H1 (cell line): ENCODE data around the gene ADGRB3. TPM values are rescaled to one million over a fixed set of nuclear protein-coding genes. Genes with fewer than 3 reads are reported as not detected.

ENCODE experiments used
- CTCF ChIA-PET: fragments of 300-600 bp; sonication (Branson Sonifier 250); formaldehyde crosslinking; loops from one replicate; lab custom pipeline; 2021; ENCODE audit not compliant: partially characterized antibody; lab: Charles Lee
- POLR2A ChIA-PET: fragments of 300-600 bp; sonication (Branson Sonifier 250); formaldehyde crosslinking; loops from one replicate; lab custom pipeline; 2021; ENCODE audit warnings: inconsistent platforms; ENCODE audit not compliant: partially characterized antibody; lab: Charles Lee
- DNase-seq, 2 experiments: peaks; one replicate each; pipeline versions ENCODE4 v3.0.0 to v3.0.0-alpha.2; 2010 to 2022; ENCODE audit warnings: low spot score in 2 of 2, low read depth in 1 of 2, mixed read lengths in 1 of 2
- FAIRE-seq: peaks from 2 replicates; lab custom pipeline; 2011; peaks lifted over from hg19 to GRCh38; lab: Jason Lieb, UNC
- H2AFZ ChIP-seq: 2 replicates; pipeline ENCODE4 v1.8.1; 2012; ENCODE audit warnings: low read length, inconsistent platforms
- H2AK5ac ChIP-seq: 2 replicates; pipeline ENCODE4 v1.6.1; 2013; ENCODE audit warnings: low read depth, low read length
- H2BK120ac ChIP-seq: replicated peaks from 2 replicates; pipeline ENCODE3; 2013; ENCODE audit warnings: low read depth, low read length, inconsistent platforms
- H2BK12ac ChIP-seq: 2 replicates; pipeline ENCODE4 v1.6.1; 2013; ENCODE audit warnings: low read depth, low read length
- H2BK15ac ChIP-seq: 2 replicates; pipeline ENCODE4 v1.6.1; 2013; ENCODE audit warnings: low read length
- H2BK20ac ChIP-seq: 2 replicates; pipeline ENCODE4 v1.6.1; 2013; ENCODE audit warnings: low read length
- H2BK5ac ChIP-seq: 2 replicates; pipeline ENCODE4 v1.6.1; 2013; ENCODE audit warnings: low read depth, low read length
- H3K14ac ChIP-seq: 2 replicates; pipeline ENCODE4 v1.6.1; 2013; ENCODE audit warnings: inconsistent platforms; ENCODE audit not compliant: insufficient read length
- H3K18ac ChIP-seq: 2 replicates; pipeline ENCODE4 v1.6.1; 2013; ENCODE audit warnings: low read length; ENCODE audit errors: extremely low read depth
- H3K23ac ChIP-seq: 2 replicates; pipeline ENCODE4 v1.6.1; 2013; ENCODE audit warnings: inconsistent platforms; ENCODE audit not compliant: insufficient read length
- H3K23me2 ChIP-seq: 2 replicates; pipeline ENCODE4 v1.6.1; 2013; ENCODE audit warnings: low read depth, low read length
- H3K27ac ChIP-seq: 2 replicates; pipeline ENCODE4 v1.6.1; 2011; ENCODE audit warnings: low read depth, low read length, inconsistent platforms
- H3K27me3 ChIP-seq, 4 experiments: replicated peaks in 1 of 4; 1 replicate in 1 of 4; 2 replicates in 3 of 4; pipeline versions ENCODE4 v1.6.1 to v1.8.1; 2011 to 2013; ENCODE audit warnings: low read length in 3 of 4, mild to moderate bottlenecking in 3 of 4, inconsistent platforms in 2 of 4, mixed read lengths in 2 of 4, moderate library complexity in 1 of 4; ENCODE audit not compliant: control insufficient read depth in 3 of 4, insufficient read depth in 3 of 4; ENCODE audit errors: extremely low read depth in 1 of 4
- H3K36me3 ChIP-seq, 4 experiments: 2 replicates each; pipeline versions ENCODE4 v1.6.1 to v1.8.1; 2011 to 2013; ENCODE audit warnings: mild to moderate bottlenecking in 4 of 4, low read length in 3 of 4, moderate library complexity in 2 of 4, control low read depth in 1 of 4, inconsistent platforms in 1 of 4; ENCODE audit not compliant: insufficient read depth in 4 of 4, control insufficient read depth in 2 of 4
- H3K4ac ChIP-seq: replicated peaks from 2 replicates; pipeline ENCODE3; 2013; ENCODE audit warnings: low read length, low read depth, mixed read lengths, inconsistent platforms; ENCODE audit not compliant: insufficient read length
- H3K4me1 ChIP-seq, 4 experiments: replicated peaks in 1 of 4; 1 replicate in 1 of 4; 2 replicates in 3 of 4; pipeline versions ENCODE4 v1.6.1 to v1.8.1; 2011 to 2013; ENCODE audit warnings: low read length in 3 of 4, inconsistent platforms in 2 of 4, mixed read lengths in 1 of 4; ENCODE audit not compliant: insufficient read depth in 4 of 4, control insufficient read depth in 3 of 4
- H3K4me2 ChIP-seq, 2 experiments: 2 replicates each; pipeline versions ENCODE4 v1.6.1 to v1.8.1; 2011 to 2013; ENCODE audit warnings: low read depth in 2 of 2, low read length in 2 of 2, control low read depth in 1 of 2, inconsistent platforms in 1 of 2, mild to moderate bottlenecking in 1 of 2; ENCODE audit not compliant: insufficient read depth in 1 of 2
- H3K4me3 ChIP-seq, 4 experiments: fragments of 200-600, 300-600 bp in 1 of 4; sonication (generic), shearing (Covaris generic), sonication (Bioruptor Twin) in 1 of 4; 2 replicates each; pipeline versions ENCODE4 v1.5.1 to v1.8.1; 2011 to 2016; ENCODE audit warnings: low read length in 4 of 4, low read depth in 3 of 4, control low read depth in 2 of 4, inconsistent platforms in 2 of 4, mild to moderate bottlenecking in 2 of 4, mixed read lengths in 1 of 4, moderate library complexity in 1 of 4; ENCODE audit not compliant: insufficient read depth in 2 of 4; ENCODE audit errors: extremely low read depth in 1 of 4
- H3K56ac ChIP-seq: replicated peaks from 2 replicates; pipeline ENCODE3; 2013; ENCODE audit warnings: low read depth, mild to moderate bottlenecking, mixed read lengths, low read length, inconsistent platforms; ENCODE audit not compliant: insufficient read length
- H3K79me1 ChIP-seq: 2 replicates; pipeline ENCODE4 v1.6.1; 2013; ENCODE audit warnings: low read depth, low read length, control low read depth
- H3K79me2 ChIP-seq, 2 experiments: 2 replicates each; pipeline versions ENCODE4 v1.6.1 to v1.8.1; 2012 to 2013; ENCODE audit warnings: low read length in 2 of 2, mild to moderate bottlenecking in 2 of 2, inconsistent platforms in 1 of 2; ENCODE audit not compliant: insufficient read depth in 2 of 2, control insufficient read depth in 1 of 2
- H3K9ac ChIP-seq, 4 experiments: replicated peaks in 1 of 4; 1 replicate in 1 of 4; 2 replicates in 3 of 4; pipeline versions ENCODE4 v1.6.1 to v1.8.1; 2011 to 2013; ENCODE audit warnings: low read depth in 3 of 4, low read length in 3 of 4, control low read depth in 2 of 4, mild to moderate bottlenecking in 2 of 4, moderate library complexity in 2 of 4, inconsistent platforms in 1 of 4; ENCODE audit errors: extremely low read depth in 1 of 4
- H3K9me3 ChIP-seq, 2 experiments: 2 replicates each; pipeline versions ENCODE4 v1.6.1 to v1.8.1; 2012 to 2013; ENCODE audit warnings: mild to moderate bottlenecking in 2 of 2, moderate library complexity in 2 of 2, control low read depth in 1 of 2, inconsistent platforms in 1 of 2, low read depth in 1 of 2, low read length in 1 of 2, mixed read lengths in 1 of 2; ENCODE audit not compliant: insufficient read depth in 2 of 2
- H4K20me1 ChIP-seq, 2 experiments: replicated peaks in 1 of 2; 2 replicates each; pipeline versions ENCODE3 to v1.8.1; 2011 to 2013; ENCODE audit warnings: inconsistent platforms in 2 of 2, low read length in 2 of 2, mild to moderate bottlenecking in 1 of 2; ENCODE audit not compliant: insufficient read depth in 2 of 2, control insufficient read depth in 1 of 2
- H4K5ac ChIP-seq: 2 replicates; pipeline ENCODE4 v1.6.1; 2013; ENCODE audit warnings: low read length, low read depth, mixed read lengths, inconsistent platforms; ENCODE audit not compliant: insufficient read length
- H4K8ac ChIP-seq: 2 replicates; pipeline ENCODE4 v1.8.0; 2013; ENCODE audit warnings: mild to moderate bottlenecking, moderate library complexity, low read length, inconsistent platforms; ENCODE audit not compliant: insufficient read depth; ENCODE audit errors: extremely low read depth
- H4K91ac ChIP-seq: replicated peaks from 2 replicates; pipeline ENCODE3; 2013; ENCODE audit warnings: low read length, mixed read lengths, inconsistent platforms; ENCODE audit not compliant: insufficient read length
- CHD2 ChIP-seq: IDR thresholded peaks from 2 replicates; pipeline ENCODE4 v1.6.1; 2012; ENCODE audit warnings: low read length, improper control_type of control experiment
- KDM5A ChIP-seq: fragments of 200-600 bp; IDR thresholded peaks from 2 replicates; pipeline ENCODE4 v1.7.1; 2012; ENCODE audit warnings: mild to moderate bottlenecking, low read length, inconsistent platforms, mixed read lengths
- SIX5 ChIP-seq: IDR thresholded peaks from 2 replicates; pipeline ENCODE4 v1.6.1; 2011; ENCODE audit warnings: mild to moderate bottlenecking, low read depth, low read length
- YY1 ChIP-seq: IDR thresholded peaks from 2 replicates; pipeline ENCODE4 v1.6.1; 2011; ENCODE audit warnings: low read depth, mild to moderate bottlenecking, low read length
- WGBS, 2 experiments: shearing (Covaris generic) in 1 of 2; methylation state at CpG; one replicate each; pipeline versions ENCODE4 v1.1.6 to v1.1.7; 2013 to 2015; ENCODE audit warnings: low lambda C conversion rate in 2 of 2, mixed read lengths in 2 of 2, inconsistent platforms in 1 of 2, low coverage in 1 of 2, missing lambda C conversion rate in 1 of 2; ENCODE audit not compliant: insufficient replicate concordance in 2 of 2, insufficient coverage in 1 of 2, insufficient read length in 1 of 2; ENCODE audit errors: extremely low coverage in 1 of 2, missing lambda C conversion rate in 1 of 2; 5-methylcytosine and 5-hydroxymethylcytosine counted together
- polyA plus RNA-seq, 7 experiments: library from polyadenylated mRNA; depleted of rRNA in 3 of 7; stranded (reverse) in 5 of 7; unstranded in 2 of 7; fragments of >200 nt in 5 of 7; fragments of 200-250 nt in 2 of 7; gene quantifications; 1 replicate in 5 of 7; 2 replicates in 1 of 7; 4 replicates in 1 of 7; pipeline versions ENCODE4 v1.2.1 to v1.2.3, GENCODE V29; 2011 to 2013; ENCODE audit warnings: missing spikeins in 2 of 7, mixed read lengths in 2 of 7
- total RNA-seq: library from RNA; stranded (reverse); fragmentation: NEBNext Ultra II Directional; extraction: Animal tissue kit (Norgen Biotek cat#: 25700); gene quantifications from 2 replicates; pipeline ENCODE4 v1.2.1, GENCODE V29; 2021

The ADGRB3 gene
- total and polyA plus RNA-seq, 2 of the 8 experiments (the other 6 are each of a cell fraction or from before 2014, with no cell fraction given): 0.35 to 1.2 TPM

GRCh38 chr6:68727699-68728098 lies 92.6 kb downstream of the ADGRB3 start:
- H2BK120ac ChIP-seq: no peak overlapping the region
- no peaks in the 10 kb centered on the region for H3K23me2 ChIP-seq
- H3K56ac ChIP-seq: no peak overlapping the region
- FAIRE-seq (no peak), DNase-seq (no peak)
- no peak overlapping the region for H2BK15ac ChIP-seq
- no peak overlapping the region for H3K4me3 ChIP-seq
- no peak overlapping the region for H3K4ac ChIP-seq
- H2BK12ac ChIP-seq: no peak overlapping the region
- H4K91ac ChIP-seq: no peak overlapping the region
- H3K27me3 ChIP-seq: no peaks in the 10 kb centered on the region
- H4K8ac ChIP-seq: no peak overlapping the region
- H3K14ac ChIP-seq: no peak overlapping the region
- no peaks in the 10 kb centered on the region for H3K79me1 ChIP-seq
- no peaks in the 10 kb centered on the region for H3K36me3 ChIP-seq
- no peaks in the 10 kb centered on the region for H4K20me1 ChIP-seq
- POLR2A ChIA-PET: no interaction called here
- no peak overlapping the region for H3K23ac ChIP-seq
- no peak overlapping the region for H3K9ac ChIP-seq
- no peak overlapping the region for H2AFZ ChIP-seq
- H3K4me2 ChIP-seq: no peak overlapping the region
- H3K27ac ChIP-seq: no peak overlapping the region
- H2BK20ac ChIP-seq: no peak overlapping the region
- H2AK5ac ChIP-seq: no peak overlapping the region
- 92% methylated on average over 1 of the region's 1 CpG; no CpG with 5 or more reads in 1 of the 2 experiments for WGBS, 2 experiments
- H3K9me3 ChIP-seq: no peaks in the 10 kb centered on the region
- H2BK5ac ChIP-seq: no peak overlapping the region
- CTCF ChIA-PET: interaction anchor here (0.7 to 1.7 kb wide), 2 partner anchors 32 to 52 kb away, joined by 4 read pairs; no protein-coding TSS in a partner anchor
- no peak for TF ChIP-seq YY1
- no peak for TF ChIP-seq CHD2
- no peak for TF ChIP-seq KDM5A
- TF ChIP-seq SIX5: no peak
- H3K18ac ChIP-seq: no peak overlapping the region
- no peak overlapping the region for H4K5ac ChIP-seq
- no peaks in the 10 kb centered on the region for H3K4me1 ChIP-seq
- H3K79me2 ChIP-seq: no peaks in the 10 kb centered on the region
